Measurements from ENCODE around the gene ULK1.

ULK1 gene

DNA sequence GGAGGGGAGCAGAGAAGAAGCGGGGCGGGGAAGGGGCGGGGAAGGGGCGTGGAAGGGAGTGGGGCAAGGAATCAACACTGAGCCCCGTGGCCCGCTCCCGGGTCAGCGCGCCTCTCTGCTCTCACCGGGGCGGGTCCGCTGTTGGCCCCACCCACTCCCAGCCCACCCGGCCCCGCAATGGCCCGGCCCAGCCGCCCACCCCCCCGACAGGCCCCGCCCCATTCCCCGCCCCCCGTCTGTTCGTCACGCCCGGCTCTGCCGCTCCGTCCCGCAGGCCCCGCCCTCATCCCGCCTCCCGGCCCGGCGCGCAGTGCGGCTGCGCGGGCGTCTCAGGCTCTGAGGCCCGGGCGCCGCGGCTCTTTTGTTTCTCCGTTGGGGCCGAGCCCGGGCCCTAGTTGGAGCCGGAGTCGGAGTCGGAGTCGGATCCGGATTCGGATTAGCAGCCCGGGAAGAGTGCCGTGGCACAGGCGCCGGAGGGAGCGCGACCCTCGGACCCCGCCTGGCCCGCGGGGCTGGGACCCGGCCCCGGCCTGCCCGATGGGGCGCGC is at the start of gene ULK1:
Gene ULK1, plus strand, starts transcription at position 310 of the 548 bp plus-strand sequence. CDS start 380 bp downstream, outside the sequence.
- no peak for TF ChIP-seq JUND (IDR thresholded peaks at IDR 0.05; ENCODE audit: low read depth)
- in situ Hi-C loops (cut with HindIII; ENCODE audit: low pct_unique_long_range_greater_than_20kb, low sequenced_read_pairs): no loop called here
- peak; percentile 93 to 99 for DNase-seq (ENCODE audit: low read depth in 1 of 2, low spot score in 1 of 2)

- DNase-seq (ENCODE audit: low read depth in 1 of 2, low spot score in 1 of 2): no peak
- in situ Hi-C loops (cut with HindIII; ENCODE audit: low pct_unique_long_range_greater_than_20kb, low sequenced_read_pairs): no loop called here
- TF ChIP-seq JUND (IDR thresholded peaks at IDR 0.05; ENCODE audit: low read depth): no peak
These were observed 49.8 kb upstream of the ULK1 start for GRCh38 chr12:131844656-131845055.

DNA sequence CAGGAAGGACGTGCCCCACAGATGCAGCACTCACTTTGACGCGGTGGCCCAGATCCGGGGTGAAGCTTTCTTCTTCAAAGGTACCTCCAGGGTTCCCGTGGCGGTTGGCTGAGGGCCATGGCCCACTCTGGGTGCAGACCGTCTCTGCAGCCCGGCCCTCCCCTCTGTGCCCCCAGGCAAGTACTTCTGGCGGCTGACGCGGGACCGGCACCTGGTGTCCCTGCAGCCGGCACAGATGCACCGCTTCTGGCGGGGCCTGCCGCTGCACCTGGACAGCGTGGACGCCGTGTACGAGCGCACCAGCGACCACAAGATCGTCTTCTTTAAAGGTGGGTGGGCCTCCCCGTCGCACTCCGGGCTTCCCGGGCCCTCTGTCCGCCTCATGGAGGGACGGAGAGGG is 49.3 kb upstream of the ULK1 start:
- in situ Hi-C loops (cut with HindIII; ENCODE audit: low pct_unique_long_range_greater_than_20kb, low sequenced_read_pairs): no loop called here
- DNase-seq (ENCODE audit: low read depth in 1 of 2, low spot score in 1 of 2): no peak
- no peak for TF ChIP-seq JUND (IDR thresholded peaks at IDR 0.05; ENCODE audit: low read depth)

DNA sequence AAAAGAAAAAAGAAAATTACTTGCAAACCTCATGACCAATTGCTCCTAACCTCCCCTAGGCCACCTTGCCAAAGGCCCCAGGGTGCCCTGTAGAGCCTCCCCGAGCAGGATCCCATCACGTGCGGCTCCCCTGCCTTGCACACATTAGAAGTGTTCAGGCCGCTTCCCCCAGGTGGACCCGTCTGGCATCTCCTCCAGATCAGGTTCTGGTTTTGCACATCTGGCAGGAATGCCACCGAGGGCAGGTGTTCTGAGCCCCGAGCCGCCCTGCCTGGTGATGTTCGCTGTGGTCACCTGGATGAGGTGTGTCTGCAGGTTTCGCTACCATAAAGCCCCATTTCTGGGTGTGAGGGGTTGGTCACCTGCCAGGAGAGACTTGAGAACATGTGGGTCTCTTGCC is 47.0 kb upstream of the ULK1 start:
- in situ Hi-C loops (cut with HindIII; ENCODE audit: low pct_unique_long_range_greater_than_20kb, low sequenced_read_pairs): no loop called here
- no peak for DNase-seq (ENCODE audit: low read depth in 1 of 2, low spot score in 1 of 2)
- no peak for TF ChIP-seq JUND (IDR thresholded peaks at IDR 0.05; ENCODE audit: low read depth)

- in situ Hi-C loops (cut with HindIII; ENCODE audit: low pct_unique_long_range_greater_than_20kb, low sequenced_read_pairs): no loop called here
- TF ChIP-seq JUND (IDR thresholded peaks at IDR 0.05; ENCODE audit: low read depth): no peak
- no peak for DNase-seq (ENCODE audit: low read depth in 1 of 2, low spot score in 1 of 2)
These were observed 45.7 kb upstream of the ULK1 start for GRCh38 chr12:131848753-131849152.

GRCh38 chr12:131849700-131850553 is 44.5 kb upstream of the ULK1 start:
- no peak for TF ChIP-seq JUND (IDR thresholded peaks at IDR 0.05; ENCODE audit: low read depth)
- in situ Hi-C loops (cut with HindIII; ENCODE audit: low pct_unique_long_range_greater_than_20kb, low sequenced_read_pairs): no loop called here
- no peak for DNase-seq (ENCODE audit: low read depth in 1 of 2, low spot score in 1 of 2)

GRCh38 chr12:131850856-131851559 is 43.4 kb upstream of the ULK1 start:
- TF ChIP-seq JUND (IDR thresholded peaks at IDR 0.05; ENCODE audit: low read depth): no peak
- in situ Hi-C loops (cut with HindIII; ENCODE audit: low pct_unique_long_range_greater_than_20kb, low sequenced_read_pairs): no loop called here
- peak; percentile 71 to 72 for DNase-seq (ENCODE audit: low read depth in 1 of 2, low spot score in 1 of 2)

DNA sequence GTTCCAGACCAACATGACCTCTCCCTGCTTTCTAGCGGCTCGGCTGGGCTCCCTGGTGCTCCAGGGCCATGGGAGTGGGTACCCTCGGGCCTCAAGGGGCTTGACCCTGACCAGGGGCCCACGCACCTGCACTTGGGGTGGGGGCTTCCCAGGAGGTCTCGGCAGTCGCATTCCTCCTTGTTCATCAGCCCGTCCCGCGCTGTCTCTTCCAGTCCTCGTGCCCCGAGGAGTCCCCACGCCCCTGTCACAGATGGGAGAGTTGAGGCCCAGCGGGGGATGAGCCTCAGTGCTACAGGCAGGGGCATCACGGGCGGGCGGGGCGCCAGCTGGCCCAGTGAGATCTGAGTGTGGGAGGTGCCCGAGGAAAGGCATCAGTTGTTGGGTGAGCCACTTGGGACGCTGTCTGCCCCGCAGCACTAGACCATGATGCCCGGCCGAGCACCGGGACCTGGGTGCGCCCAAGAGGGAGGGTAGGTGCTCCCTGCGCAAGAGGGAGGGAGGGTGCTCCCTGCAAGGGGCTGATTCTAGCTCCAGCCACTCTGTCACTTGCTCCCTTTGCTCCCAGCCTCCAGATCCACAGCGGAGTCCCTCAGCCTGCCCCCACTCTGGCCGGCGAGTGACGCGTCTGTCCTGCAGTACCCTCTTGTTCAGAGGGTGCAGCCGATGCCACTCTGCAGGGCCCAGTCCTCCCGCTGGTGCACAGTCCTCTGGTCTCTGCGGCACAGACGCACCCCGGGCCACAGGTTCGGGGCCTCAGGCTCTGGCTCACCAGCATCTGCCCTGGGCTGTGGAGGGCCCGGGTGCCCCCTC is 42.5 kb upstream of the ULK1 start:
- no peak for TF ChIP-seq JUND (IDR thresholded peaks at IDR 0.05; ENCODE audit: low read depth)
- in situ Hi-C loops (cut with HindIII; ENCODE audit: low pct_unique_long_range_greater_than_20kb, low sequenced_read_pairs): no loop called here

GRCh38 chr12:131852551-131853299 is 41.7 kb upstream of the ULK1 start:
- in situ Hi-C loops (cut with HindIII; ENCODE audit: low pct_unique_long_range_greater_than_20kb, low sequenced_read_pairs): no loop called here
- no peak for TF ChIP-seq JUND (IDR thresholded peaks at IDR 0.05; ENCODE audit: low read depth)
- DNase-seq (ENCODE audit: low read depth in 1 of 2, low spot score in 1 of 2): no peak

More for the DNA sequence above, 42.5 kb upstream of the ULK1 start:
- DNase-seq (ENCODE audit: low read depth in 1 of 2, low spot score in 1 of 2): no peak

DNA sequence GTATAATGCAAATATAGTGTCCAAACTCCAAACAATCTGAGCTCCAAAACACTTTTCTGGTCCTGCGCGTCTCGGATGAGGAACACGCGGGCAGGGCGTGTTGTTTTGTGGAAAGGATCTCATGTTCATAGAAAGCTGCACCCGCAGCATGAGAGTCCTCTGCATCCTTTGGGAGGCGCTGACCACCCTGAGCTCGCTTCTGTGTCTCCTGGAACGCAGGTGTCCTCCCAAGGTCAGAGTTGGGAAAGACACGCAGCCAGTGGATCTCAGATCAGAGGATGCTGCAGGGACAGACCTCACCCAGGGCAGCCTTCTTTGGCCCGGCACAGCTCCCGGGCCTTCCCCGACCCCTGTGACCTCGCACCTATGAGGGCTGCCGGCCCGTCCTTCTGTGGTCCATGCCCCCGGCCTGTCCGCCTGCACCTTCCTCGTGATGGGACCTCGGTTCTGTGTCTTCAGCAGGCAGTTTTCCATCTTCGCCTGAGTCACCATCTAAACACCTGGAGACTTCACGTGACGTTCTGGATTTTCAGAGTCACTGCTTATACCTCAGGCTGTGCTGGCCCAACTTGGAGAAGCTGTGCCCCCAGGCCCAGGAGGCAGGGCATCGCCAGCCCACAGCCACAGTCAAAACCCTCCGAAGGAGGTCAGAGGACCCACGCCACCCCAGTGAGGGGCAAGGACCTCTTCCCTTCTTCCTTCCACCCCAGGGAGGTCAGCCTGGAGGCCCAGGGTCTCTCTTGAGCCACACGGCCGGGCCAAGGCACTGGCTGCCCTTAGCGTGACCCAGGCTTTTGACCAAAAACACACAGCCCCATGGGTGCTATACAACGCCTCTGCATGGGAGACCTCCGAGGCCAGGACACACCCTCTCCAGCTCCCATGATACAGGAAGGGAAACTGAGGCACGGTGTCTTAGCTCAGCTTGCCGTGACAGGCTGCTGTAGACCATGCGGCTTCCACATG is 40.3 kb upstream of the ULK1 start:
- peak in 1 of 2 experiments; percentile 39 for DNase-seq (ENCODE audit: low read depth in 1 of 2, low spot score in 1 of 2)
- in situ Hi-C loops (cut with HindIII; ENCODE audit: low pct_unique_long_range_greater_than_20kb, low sequenced_read_pairs): no loop called here
- TF ChIP-seq JUND (IDR thresholded peaks at IDR 0.05; ENCODE audit: low read depth): no peak

Data from T47D (cell line).